GM21360 (cell line): ENCODE data around the gene B4GALNT2.
"Not testable (repeated sequence)": the region's sequence is repeated elsewhere in the genome, so short reads cannot be mapped to it uniquely, and the experiment has no call there.

Experiments
- ATAC-seq: cut with Tn5 transposase; IDR thresholded peaks from one replicate; pipeline ENCODE4 v1.9.1; 2021; ENCODE audit warnings: mild to moderate bottlenecking, moderate library complexity; ENCODE audit not compliant: unreplicated experiment

B4GALNT2 gene, protein sequence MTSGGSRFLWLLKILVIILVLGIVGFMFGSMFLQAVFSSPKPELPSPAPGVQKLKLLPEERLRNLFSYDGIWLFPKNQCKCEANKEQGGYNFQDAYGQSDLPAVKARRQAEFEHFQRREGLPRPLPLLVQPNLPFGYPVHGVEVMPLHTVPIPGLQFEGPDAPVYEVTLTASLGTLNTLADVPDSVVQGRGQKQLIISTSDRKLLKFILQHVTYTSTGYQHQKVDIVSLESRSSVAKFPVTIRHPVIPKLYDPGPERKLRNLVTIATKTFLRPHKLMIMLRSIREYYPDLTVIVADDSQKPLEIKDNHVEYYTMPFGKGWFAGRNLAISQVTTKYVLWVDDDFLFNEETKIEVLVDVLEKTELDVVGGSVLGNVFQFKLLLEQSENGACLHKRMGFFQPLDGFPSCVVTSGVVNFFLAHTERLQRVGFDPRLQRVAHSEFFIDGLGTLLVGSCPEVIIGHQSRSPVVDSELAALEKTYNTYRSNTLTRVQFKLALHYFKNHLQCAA

DNA sequence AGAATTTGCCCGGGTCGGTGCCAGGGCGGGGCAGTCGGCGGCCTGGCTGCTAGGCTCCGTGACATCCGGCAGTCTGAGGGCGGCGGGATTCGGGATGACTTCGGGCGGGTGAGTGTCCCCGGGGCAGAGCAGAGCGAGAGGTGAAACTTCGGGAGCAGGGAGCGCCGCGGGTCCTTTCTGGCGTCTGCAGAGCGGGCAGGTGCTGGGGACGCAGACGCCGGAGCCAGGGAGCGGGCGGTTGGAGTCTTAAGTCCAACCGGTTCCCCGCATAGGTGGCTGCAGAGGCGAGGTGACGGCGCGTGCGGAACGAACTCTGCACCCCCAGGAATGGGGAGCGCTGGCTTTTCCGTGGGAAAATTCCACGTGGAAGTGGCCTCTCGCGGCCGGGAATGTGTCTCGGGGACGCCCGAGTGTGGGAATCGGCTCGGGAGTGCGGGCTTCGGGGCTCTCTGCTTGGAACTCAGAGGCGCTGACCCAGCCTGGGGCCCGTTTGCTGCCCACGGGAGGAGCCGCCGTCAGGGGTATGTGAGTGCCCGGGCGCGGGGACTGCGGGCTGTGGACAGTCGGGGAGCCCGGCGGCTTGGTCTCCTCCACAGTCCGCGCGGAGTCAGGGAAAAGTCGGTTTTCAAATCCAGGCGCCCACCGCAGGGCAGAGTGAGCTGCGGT, at the start of gene B4GALNT2:
Gene B4GALNT2 (plus strand): TSS at position 71 of the 666 bp plus-strand sequence. CDS start 24 bp downstream, at position 95.
- no peak for ATAC-seq

DNA sequence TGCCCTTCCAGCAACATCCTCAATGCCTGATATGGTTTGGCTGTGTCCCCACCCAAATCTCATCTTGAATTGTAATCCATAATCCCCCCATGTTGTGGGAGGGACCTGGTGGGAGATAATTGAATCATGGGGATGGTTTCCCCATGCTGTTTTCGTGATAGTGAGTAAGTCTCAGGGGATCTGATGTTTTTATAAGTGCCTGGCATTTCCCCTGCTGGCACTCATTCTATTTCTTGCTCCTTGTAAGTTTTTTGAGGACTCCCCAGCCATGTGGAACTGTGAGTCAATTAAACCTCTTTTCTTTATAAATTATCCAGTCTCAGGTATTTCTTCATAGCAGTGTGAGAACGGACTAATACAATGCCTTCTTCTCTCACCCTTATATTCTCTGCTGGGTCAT, 47.5 kb upstream of the B4GALNT2 start:
- not testable (repeated sequence) for ATAC-seq

GRCh38 chr17:49085565-49086315, 46.8 kb upstream of the B4GALNT2 start:
- no peak for ATAC-seq

DNA sequence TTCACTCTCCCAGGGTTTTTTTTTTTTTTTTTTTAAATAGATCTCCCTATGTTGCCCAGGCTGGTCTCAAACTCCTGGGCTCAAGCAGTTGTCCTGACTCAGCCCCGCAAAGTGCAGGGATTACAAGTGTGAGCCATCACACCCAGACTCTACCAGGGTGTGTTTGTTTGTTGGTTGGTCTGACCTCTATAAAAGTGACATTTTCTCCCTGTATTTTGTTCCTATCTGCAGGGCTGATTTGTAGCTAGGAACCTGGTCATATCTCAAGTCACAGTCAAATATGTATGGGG, 46.3 kb upstream of the B4GALNT2 start:
- ATAC-seq, result no peak

DNA sequence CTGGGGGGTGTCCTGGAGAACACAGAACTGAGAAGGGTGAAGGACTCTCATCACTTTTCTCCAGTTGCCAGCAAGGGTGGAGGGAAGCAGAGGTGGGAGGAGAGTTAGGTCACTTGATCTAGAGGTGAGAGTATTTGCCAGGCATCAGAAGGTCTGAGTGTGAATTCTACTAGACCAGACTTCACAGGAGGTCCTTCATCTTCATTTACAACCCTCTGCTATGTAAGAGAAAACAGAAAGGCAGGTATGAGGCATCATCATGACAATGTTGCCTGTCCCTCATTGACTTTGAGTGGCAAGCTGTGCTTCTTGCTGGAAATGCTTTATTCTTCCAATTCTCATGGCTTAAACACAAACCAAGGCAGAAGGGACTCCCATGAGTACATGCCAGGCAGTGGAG, 45.9 kb upstream of the B4GALNT2 start:
- ATAC-seq, result no peak

GRCh38 chr17:49089094-49089493, 43.5 kb upstream of the B4GALNT2 start:
- ATAC-seq, result no peak

- no peak for ATAC-seq
Measured at GRCh38 chr17:49090878-49091594, 41.5 kb upstream of the B4GALNT2 start.

- ATAC-seq, result no peak
Measured at GRCh38 chr17:49093131-49093530, 39.4 kb upstream of the B4GALNT2 start.

- no peak for ATAC-seq
Measured at GRCh38 chr17:49100601-49101000, 32.0 kb upstream of the B4GALNT2 start.

GRCh38 chr17:49101054-49101534, 31.5 kb upstream of the B4GALNT2 start:
- ATAC-seq, result no peak

DNA sequence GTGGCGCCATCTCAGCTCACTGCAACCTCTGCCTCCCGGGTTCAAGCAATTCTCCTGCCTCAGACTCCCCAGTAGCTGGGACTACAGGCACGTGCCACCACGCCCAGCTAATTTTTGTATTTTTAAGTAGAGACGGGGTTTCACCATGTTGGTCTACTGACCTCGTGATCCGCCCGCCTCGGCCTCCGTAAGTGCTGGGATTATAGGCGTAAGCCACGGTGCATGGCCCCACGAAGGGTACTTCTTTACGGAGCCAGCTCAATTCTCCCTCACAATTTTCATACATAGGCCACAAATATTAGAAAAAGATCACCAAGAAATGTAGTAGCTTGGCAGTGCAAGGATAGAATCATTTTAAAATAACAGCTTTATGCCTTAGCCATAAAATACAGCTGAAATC, 29.2 kb upstream of the B4GALNT2 start:
- not testable (repeated sequence) for ATAC-seq

- no peak for ATAC-seq
Measured at GRCh38 chr17:49104511-49105074, 28.0 kb upstream of the B4GALNT2 start.

GRCh38 chr17:49106321-49107210, 26.0 kb upstream of the B4GALNT2 start:
- no peak for ATAC-seq

- ATAC-seq, result no peak
Measured at GRCh38 chr17:49107211-49107557, 25.4 kb upstream of the B4GALNT2 start.

DNA sequence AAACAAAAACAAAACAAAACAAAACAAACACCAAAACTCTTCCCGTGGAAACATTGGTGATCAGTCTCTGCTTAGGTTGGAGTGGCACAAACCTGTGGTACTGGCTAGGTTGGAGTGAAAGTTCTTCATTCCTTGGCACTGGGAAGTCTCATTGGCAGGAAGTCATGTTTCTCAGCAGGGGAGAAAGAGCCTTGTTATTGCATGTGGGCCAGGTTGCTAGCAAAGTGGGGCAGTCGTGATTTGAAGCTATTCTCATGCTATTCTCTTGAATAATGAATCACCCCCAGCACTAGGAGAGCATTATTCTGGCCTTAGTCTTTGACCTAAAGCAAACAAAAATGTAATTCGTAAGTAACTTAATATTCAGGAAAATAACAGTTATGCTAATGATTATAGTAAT, 24.3 kb upstream of the B4GALNT2 start:
- ATAC-seq, result no peak

DNA sequence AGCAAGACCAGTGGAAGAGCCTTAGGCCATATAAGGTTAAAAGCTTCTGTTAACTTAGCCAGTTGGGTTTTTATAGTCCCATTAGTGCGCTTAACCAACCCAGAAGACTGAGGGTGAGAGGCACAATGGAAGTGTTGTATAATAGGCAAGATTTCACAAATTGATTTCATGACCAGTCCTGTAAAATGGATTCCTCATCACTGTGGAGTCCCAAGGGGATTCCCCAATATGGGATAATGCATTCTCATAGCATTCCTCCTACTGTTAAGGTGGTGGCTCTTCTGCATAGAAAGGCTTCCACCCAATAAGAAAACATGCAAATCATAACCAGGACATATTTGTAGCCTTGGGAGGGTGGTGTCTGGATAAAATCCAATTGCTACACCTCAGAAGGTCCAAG, 22.1 kb upstream of the B4GALNT2 start:
- ATAC-seq, result no peak

DNA sequence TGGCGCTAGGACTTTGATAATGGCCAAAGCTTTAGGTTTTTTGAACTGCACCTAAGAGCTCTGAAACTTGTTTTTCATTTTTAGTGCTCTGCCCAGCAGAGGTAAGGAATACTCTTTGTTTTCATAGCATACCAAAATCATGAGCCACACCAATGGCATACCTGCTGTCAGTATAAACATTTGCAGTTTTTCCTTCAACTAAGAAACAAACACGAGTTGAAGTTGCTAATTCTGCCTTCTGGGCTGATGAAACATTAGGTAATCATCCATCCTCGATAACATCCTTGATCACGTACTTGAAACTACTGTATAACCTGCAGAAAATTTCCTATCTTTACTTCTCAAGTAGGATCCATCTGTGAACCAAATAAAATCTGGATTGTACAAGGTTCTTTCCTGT, 20.6 kb upstream of the B4GALNT2 start:
- no peak for ATAC-seq

GRCh38 chr17:49112936-49113335, 19.6 kb upstream of the B4GALNT2 start:
- ATAC-seq, result no peak

DNA sequence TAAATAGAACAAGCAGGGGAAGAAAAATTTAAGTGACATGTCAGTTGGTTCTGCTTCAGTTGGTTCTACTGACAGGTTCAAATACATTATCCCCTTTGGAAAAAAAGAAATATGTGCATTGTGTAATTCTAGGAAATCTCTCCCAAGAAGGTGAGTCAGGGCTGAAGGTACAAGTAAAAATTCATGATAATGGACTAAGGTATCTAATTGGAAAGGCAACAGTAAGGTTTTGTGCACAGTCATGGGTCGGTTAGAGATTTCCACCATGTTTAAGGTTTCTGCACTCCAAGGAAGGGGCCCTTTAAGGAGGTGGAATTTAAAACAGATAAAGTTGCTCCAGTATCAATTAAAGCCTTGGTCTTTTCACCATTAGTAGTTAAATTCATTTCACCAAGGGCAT, 17.9 kb upstream of the B4GALNT2 start:
- no peak for ATAC-seq
